Measurements from ENCODE around the gene NHSL1. TPM values are rescaled to one million over a fixed set of nuclear protein-coding genes. Genes with fewer than 3 reads are reported as not detected.

The NHSL1 gene
- total RNA-seq, 2 donors from 2014 or later: 0.86 to 1.0 TPM

GRCh38 chr6:138382498-138383265 is 116.6 kb downstream of the NHSL1 start:
- no peaks in the 10 kb centered on the region for H3K4me1 Mint-ChIP-seq
- peaks cover 15% of the 10 kb centered on the region for H3K27me3 Mint-ChIP-seq
- no peaks in the 10 kb centered on the region for H3K9me3 ChIP-seq (ENCODE audit: control insufficient read depth, low read length, poor library complexity, severe bottlenecking)
- no peak overlapping the region for H3K27ac Mint-ChIP-seq
- no peak overlapping the region for H3K4me3 Mint-ChIP-seq
- no peak for ATAC-seq
- no peaks in the 10 kb centered on the region for H3K36me3 Mint-ChIP-seq (ENCODE audit: low read depth)
- no peak for DNase-seq

GRCh38 chr6:138378463-138378862 is 120.8 kb downstream of the NHSL1 start:
- Mint-ChIP-seq H3K27ac (no peak overlapping the region), H3K4me3 (no peak overlapping the region), H3K27me3 (peaks cover 7% of the 10 kb centered on the region), H3K4me1 (no peaks in the 10 kb centered on the region), H3K36me3 (ENCODE audit: low read depth) (peaks cover 5% of the 10 kb centered on the region)
- DNase-seq (no peak), ATAC-seq (no peak)
- no peaks in the 10 kb centered on the region for H3K9me3 ChIP-seq (ENCODE audit: control insufficient read depth, low read length, poor library complexity, severe bottlenecking)

- no peak within 1 kb of the TSS for H3K27ac Mint-ChIP-seq
- peaks cover 5% of the 10 kb centered on the region for H3K36me3 Mint-ChIP-seq (ENCODE audit: low read depth)
- H3K4me1 Mint-ChIP-seq: no peaks in the 10 kb centered on the region
- no peaks in the 10 kb centered on the region for H3K9me3 ChIP-seq (ENCODE audit: control insufficient read depth, low read length, poor library complexity, severe bottlenecking)
- H3K27me3 Mint-ChIP-seq: peaks cover 5% of the 10 kb centered on the region
- H3K4me3 Mint-ChIP-seq: no peak within 1 kb of the TSS
- DNase-seq: no peak
- no peak for ATAC-seq
Observed at GRCh38 chr6:138377844-138378243, 121.5 kb downstream of the NHSL1 start, which contains the start of gene SMIM28. SMIM28 (plus strand) TSS chr6:138377905; CDS start chr6:138378073, 168 bp downstream.

- Mint-ChIP-seq H3K4me1 (no peaks in the 10 kb centered on the region), H3K27me3 (peaks cover under 1% of the 10 kb centered on the region), H3K36me3 (ENCODE audit: low read depth) (peaks cover 5% of the 10 kb centered on the region), H3K4me3 (no peak overlapping the region), H3K27ac (no peak overlapping the region)
- DNase-seq: no peak
- ATAC-seq: no peak
- H3K9me3 ChIP-seq (ENCODE audit: control insufficient read depth, low read length, poor library complexity, severe bottlenecking): no peaks in the 10 kb centered on the region
Observed at GRCh38 chr6:138377042-138377441, 122.3 kb downstream of the NHSL1 start.

GRCh38 chr6:138374815-138375214 is 124.5 kb downstream of the NHSL1 start:
- Mint-ChIP-seq H3K27ac (no peak overlapping the region), H3K27me3 (peaks cover 16% of the 10 kb centered on the region)
- no peak for DNase-seq

GRCh38 chr6:138374230-138374629 is 125.1 kb downstream of the NHSL1 start:
- H3K27me3 Mint-ChIP-seq: peaks cover 17% of the 10 kb centered on the region
- ATAC-seq (no peak), DNase-seq (no peak)
- no peak overlapping the region for H3K4me3 Mint-ChIP-seq
- H3K9me3 ChIP-seq (ENCODE audit: control insufficient read depth, low read length, poor library complexity, severe bottlenecking): no peaks in the 10 kb centered on the region
- H3K36me3 Mint-ChIP-seq (ENCODE audit: low read depth): peaks cover 5% of the 10 kb centered on the region
- H3K4me1 Mint-ChIP-seq: no peaks in the 10 kb centered on the region
- no peak overlapping the region for H3K27ac Mint-ChIP-seq

More at GRCh38 chr6:138374815-138375214, 124.5 kb downstream of the NHSL1 start:
- no peak for ATAC-seq
- Mint-ChIP-seq H3K4me3 (no peak overlapping the region), H3K4me1 (no peaks in the 10 kb centered on the region), H3K36me3 (ENCODE audit: low read depth) (peaks cover 5% of the 10 kb centered on the region)
- H3K9me3 ChIP-seq (ENCODE audit: control insufficient read depth, low read length, poor library complexity, severe bottlenecking): no peaks in the 10 kb centered on the region

- DNase-seq: no peak
- Mint-ChIP-seq H3K27me3 (peaks cover 17% of the 10 kb centered on the region), H3K4me1 (no peaks in the 10 kb centered on the region), H3K4me3 (no peak overlapping the region), H3K27ac (peak overlapping the region; percentile 61), H3K36me3 (ENCODE audit: low read depth) (peaks cover 5% of the 10 kb centered on the region)
- no peaks in the 10 kb centered on the region for H3K9me3 ChIP-seq (ENCODE audit: control insufficient read depth, low read length, poor library complexity, severe bottlenecking)
- peak; percentile 53 for ATAC-seq
Observed at GRCh38 chr6:138372711-138373463, 126.4 kb downstream of the NHSL1 start.

Other genes with a start within 250 kb of the NHSL1 start
- not detected for gene SMIM28, start 121.6 kb downstream of the NHSL1 start, total RNA-seq
- gene HEBP2, start 95.3 kb downstream of the NHSL1 start, total RNA-seq: 10 to 100 TPM; 32.9 to 50.4 TPM

Measured in T-helper 17 cell (primary cell).